Measurements from ENCODE around the gene LRRFIP2.

LRRFIP2 gene

DNA sequence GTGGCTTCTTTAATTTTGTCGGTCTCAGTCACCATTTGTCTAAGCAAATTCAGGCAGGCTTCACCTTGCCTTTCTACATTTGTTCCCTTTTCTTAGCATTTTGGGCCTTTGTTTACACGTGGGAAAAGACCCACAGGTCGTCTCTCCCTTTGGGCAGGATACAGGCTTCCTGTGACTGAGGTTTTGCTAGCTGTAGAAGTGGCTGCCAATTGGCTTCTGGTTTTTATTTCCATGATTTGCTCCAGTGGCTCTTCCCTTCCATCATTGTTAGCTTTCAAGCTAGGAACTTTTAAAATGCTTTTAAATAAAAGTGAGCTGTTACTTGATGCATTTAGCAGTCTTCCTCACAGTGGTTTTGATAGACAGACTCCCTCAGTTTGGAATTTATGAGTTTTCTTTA, 143.8 kb downstream of the LRRFIP2 start:
- TF ChIP-seq, protein P1, sequence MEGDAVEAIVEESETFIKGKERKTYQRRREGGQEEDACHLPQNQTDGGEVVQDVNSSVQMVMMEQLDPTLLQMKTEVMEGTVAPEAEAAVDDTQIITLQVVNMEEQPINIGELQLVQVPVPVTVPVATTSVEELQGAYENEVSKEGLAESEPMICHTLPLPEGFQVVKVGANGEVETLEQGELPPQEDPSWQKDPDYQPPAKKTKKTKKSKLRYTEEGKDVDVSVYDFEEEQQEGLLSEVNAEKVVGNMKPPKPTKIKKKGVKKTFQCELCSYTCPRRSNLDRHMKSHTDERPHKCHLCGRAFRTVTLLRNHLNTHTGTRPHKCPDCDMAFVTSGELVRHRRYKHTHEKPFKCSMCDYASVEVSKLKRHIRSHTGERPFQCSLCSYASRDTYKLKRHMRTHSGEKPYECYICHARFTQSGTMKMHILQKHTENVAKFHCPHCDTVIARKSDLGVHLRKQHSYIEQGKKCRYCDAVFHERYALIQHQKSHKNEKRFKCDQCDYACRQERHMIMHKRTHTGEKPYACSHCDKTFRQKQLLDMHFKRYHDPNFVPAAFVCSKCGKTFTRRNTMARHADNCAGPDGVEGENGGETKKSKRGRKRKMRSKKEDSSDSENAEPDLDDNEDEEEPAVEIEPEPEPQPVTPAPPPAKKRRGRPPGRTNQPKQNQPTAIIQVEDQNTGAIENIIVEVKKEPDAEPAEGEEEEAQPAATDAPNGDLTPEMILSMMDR (IDR thresholded peaks at IDR 0.05; ENCODE audit: low read depth, low read length, missing control alignments): no peak
- H3K4me3 ChIP-seq (ENCODE audit: low read depth, low read length): no peak overlapping the region
- DNase-seq (ENCODE audit: low read depth): no peak

DNA sequence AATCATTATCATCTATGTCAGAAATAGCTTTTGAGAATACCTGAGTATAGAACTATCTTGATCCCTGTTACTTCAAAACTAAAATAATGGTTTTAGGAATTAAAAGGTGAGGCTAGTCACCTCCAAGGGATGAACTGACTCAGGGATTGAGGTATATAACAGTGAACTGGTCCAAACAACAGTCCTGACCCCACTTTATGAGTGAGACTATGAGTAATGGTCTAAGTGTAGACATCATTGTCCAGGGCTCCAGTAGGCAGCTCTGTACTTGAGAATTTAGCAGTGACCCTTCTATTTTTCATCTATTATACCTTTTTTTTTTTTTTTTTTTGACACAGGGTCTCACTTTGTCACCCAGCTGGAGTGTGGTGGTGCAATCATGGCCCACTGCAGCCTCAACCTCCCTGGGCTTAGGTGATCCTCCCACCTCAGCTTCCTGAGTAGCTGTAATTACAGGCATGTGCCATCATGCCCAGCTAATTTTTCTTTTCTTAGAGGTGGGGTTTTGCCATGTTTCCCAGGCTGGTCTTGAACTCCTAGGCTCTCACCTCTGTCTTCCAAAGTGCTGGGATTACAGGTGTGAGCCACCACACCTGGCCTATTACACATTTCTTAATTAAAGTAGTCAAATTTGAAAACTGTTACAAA, 144.7 kb downstream of the LRRFIP2 start:
- no peak overlapping the region for H3K4me3 ChIP-seq (ENCODE audit: low read depth, low read length)
- no peak for DNase-seq (ENCODE audit: low read depth)
- TF ChIP-seq, protein P1 (IDR thresholded peaks at IDR 0.05; ENCODE audit: low read depth, low read length, missing control alignments): no peak

DNA sequence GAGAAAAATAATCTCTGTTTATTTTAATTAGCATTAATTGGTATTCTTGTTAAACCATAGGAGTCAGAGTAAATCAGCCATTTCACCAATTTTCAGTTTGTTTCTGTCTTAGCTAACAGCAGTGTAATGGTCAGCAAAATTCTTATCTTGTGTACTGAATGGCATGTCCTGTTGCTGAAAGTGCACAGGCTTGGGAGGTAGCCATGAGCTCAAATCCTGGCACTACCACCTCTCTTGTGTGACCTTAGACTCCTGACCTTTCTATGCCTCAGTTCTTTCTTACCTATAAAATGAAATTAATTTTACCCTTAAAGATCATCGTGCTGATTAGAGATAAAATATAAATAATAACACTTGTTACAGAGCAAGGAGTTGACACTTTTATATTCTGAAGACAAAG, 145.3 kb downstream of the LRRFIP2 start:
- DNase-seq (ENCODE audit: low read depth): no peak
- TF ChIP-seq, protein P1 (IDR thresholded peaks at IDR 0.05; ENCODE audit: low read depth, low read length, missing control alignments): no peak
- H3K4me3 ChIP-seq (ENCODE audit: low read depth, low read length): no peak overlapping the region

DNA sequence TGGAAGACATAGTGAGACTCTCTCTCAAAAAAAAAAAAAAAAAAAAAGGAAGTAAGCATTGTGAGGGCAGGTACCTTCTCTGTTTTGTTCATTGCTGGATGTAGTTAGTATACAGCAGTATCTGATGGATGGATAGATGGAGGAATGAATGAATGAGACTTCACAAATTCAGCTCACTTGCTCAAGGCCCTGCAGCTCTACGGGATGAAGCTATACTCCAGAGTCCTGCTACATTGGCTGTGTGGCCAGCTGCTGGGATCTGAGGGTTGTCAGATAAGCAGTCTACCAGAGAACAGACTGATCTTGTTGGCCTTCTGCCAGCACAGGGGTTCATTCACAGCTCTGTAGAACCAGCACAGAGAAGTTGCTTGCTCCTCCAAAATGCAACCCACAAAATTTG, 146.1 kb downstream of the LRRFIP2 start:
- H3K4me3 ChIP-seq (ENCODE audit: low read depth, low read length): no peak overlapping the region
- no peak for DNase-seq (ENCODE audit: low read depth)
- TF ChIP-seq, protein P1 (IDR thresholded peaks at IDR 0.05; ENCODE audit: low read depth, low read length, missing control alignments): no peak

DNA sequence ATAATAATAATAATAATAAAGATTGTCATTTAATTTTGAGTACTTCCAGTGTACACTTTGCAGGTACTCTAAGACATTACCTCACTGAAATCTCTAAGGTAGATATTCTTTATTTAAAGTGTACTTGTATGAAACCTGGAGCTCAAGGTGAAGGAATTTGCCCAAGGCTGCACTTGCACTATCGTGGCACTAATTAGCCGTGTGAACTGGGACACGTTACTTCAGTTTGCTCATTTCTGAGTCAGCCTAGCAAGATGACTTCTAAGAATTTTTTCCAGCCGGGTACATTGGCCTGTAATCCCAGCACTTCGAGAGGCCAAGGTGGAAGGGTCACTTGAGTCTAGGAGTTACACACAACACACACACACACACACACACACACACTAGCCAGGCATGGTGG, 147.5 kb downstream of the LRRFIP2 start:
- TF ChIP-seq, protein P1 (IDR thresholded peaks at IDR 0.05; ENCODE audit: low read depth, low read length, missing control alignments): no peak
- H3K4me3 ChIP-seq (ENCODE audit: low read depth, low read length): no peak overlapping the region
- DNase-seq (ENCODE audit: low read depth): no peak

DNA sequence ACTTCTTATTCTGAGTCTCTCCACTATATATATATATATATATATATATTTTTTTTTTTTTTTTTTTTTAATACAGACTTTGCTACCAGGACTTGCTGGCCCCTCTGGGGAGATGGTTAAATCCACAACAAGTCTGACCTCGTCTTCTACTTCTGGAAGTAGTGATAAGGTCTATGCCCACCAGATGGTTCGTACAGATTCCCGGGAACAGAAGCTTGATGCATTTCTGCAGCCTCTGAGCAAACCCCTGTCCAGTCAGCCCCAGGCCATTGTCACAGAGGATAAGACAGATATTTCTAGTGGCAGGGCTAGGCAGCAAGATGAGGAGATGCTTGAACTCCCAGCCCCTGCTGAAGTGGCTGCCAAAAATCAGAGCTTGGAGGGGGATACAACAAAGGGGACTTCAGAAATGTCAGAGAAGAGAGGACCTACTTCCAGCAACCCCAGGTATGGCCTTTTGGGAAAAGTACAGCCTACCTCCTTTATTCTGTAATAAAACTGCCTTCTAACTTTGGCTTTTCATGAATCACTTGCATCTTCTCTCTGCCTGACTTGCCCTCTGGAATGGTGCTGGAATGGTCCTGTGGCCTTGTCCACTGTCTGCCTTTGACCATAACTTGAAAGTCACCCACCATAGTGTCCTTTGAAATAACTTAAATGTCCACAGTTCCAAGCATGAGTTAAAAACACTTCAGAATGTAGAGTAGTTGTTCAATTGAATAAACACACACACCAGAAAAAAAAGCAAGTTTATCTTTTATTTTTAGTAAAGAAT, 148.6 kb downstream of the LRRFIP2 start:
- no peak for DNase-seq (ENCODE audit: low read depth)
- H3K4me3 ChIP-seq (ENCODE audit: low read depth, low read length): no peak overlapping the region
- TF ChIP-seq, protein P1 (IDR thresholded peaks at IDR 0.05; ENCODE audit: low read depth, low read length, missing control alignments): no peak
